NCI-H526 treated with DMSO at 0.1 percent for 48 hours (cell line): ENCODE data around the gene NSMCE1.
A peak's percentile ranks its signal among the peaks of the same experiment; 100 is the strongest.
"Not testable (repeated sequence)": the region's sequence is repeated elsewhere in the genome, so short reads cannot be mapped to it uniquely, and the experiment has no call there.

Experiments used
- DNase-seq: peaks from one replicate; lab custom pipeline; 2025; lab: John Stamatoyannopoulos, UW

NSMCE1 gene

DNA sequence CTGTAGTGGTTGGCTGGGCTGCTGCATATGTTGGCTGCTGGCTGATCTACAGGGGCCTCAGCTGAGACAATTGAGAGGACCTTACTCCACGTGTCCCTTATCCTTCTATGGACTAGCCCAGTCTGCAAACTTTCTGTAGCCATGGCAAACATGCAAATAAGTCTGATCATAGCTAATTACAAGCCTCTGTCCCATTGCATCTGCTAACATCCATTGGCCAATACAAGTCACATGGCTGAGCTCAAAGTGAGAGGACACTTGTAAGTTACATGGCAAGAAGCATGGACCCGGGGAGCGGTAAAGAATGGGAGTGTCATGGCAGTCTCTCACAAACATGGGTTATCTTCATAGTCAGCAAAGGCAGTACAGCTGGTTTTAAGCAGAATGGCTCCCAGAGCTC lies 33.6 kb upstream of the NSMCE1 start:
- peak; percentile 62 for DNase-seq

DNA sequence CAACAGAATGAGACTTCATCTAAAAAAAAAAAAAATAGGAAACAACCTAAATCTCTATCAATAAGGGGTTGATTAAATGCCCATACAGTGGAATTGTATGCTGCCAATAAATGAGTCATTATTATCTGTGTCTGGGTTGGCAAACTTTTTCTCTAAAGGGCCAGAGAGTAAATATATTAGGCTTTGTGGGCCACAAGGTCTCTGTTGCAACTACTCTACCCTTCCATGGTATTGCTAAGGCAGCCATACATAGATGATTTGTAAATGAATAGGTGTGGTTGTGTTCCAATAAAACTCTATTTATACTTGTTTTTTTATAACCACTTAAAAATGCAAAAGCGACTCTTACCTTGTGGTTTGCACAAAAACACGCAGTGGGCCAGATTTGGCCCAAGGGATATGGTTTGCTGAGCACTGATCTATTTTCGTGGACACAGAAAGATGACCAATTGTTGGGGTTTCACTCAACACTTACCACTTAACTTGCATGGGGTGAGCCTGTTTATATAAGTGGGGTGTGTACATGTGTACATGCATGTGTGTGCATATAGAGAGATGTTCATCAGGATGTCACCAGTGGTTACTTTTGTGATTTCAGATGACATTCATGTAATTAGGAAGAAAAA lies 32.8 kb upstream of the NSMCE1 start:
- no peak for DNase-seq

DNA sequence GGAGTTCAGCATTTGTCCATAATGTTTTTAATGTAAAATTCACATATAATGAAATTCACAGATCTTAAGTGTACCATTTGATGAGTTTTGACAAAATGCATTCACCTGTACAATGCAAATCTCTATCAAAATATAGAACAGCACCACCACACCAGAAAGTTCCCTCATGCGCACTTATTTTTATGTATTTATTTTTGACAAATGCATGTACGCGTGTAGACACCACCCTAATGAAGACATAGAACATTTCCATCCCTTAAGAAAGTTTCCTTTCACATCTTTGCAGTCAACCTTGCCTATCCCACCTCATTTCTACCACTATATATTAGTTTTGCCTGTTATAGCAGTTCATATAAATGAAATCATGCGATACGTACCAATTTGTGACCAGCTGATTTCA lies 29.6 kb upstream of the NSMCE1 start:
- DNase-seq, result no peak

DNA sequence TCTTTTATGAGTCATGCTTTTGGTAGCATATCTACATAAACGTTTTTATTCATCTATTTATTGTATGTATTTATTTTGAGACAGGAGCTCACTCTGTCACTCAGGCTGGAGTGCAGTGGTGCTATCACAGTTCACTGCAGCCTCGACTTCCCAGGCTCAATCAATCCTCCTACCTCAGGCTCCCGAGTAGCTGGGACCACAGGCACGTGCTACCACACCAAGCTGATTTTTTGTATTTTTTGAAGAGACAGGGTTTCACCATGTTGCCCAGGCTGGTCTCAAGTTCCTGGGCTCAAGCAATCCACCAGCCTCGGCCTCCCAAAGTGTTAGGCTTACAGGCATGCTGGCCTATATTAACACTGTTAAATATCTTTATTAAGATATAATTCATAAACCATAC lies 24.8 kb upstream of the NSMCE1 start:
- no peak for DNase-seq

DNA sequence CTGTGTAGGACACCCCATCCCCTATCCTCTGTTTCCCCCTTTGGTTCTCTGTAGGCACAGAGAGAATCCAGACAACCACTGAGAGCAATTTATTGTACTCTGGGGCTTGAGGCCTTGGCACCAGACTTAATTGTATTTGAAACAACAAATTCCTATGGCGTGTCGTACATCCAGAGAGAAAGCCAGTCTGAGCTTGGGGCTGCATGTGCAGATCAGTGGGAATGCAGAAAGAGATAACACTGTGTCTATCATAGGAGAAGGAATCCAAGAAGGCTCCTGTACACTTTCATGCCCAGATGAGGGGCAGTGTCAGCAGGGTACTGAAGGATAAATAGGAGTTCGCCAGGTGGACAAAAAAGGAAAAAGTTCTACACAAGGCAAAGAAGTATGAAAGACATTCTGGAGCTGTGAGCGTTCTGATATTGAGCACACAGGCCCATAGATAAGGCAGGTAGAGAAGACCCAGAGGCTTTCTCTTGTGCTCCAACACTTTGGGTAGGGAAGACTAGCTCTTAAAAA lies 23.2 kb upstream of the NSMCE1 start:
- DNase-seq, result no peak

DNA sequence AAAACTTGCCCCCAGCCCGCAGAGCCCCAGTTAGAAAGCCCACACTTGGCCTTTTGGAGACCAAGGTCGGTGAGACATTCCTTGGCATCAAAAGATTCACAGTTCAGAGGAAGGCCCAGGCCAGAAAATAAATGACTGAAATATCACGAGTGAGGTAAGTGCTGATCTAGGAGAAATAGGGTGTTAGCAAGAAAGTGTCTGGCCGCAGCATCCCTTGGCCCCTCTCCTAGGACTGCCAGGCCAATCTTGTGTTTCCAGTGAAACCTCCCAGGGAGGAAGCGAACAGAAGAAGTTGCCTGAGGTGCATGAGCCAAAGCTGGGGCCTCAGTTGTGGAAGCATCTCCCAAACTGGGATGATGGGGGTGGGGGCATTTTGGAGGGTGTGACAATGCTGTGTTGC lies 22.5 kb upstream of the NSMCE1 start:
- no peak for DNase-seq

DNA sequence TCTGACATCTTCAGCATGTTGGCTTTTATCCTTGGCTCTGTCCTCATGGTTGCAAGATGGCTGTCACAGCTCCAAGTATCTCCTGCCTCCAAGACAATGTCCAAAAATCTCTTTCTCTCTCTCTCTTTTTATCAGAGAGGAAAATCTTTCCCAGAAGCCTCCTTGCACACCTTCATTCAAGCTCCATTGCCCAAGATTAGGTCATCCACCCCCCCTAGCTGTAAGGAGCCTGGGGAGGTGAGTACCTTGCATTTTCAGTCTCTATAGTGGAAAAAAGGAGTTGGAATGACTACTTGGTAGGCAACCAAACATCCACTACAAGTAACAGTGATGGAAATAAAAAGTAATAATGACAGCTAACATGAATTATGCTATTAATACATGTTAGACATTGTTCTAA lies 22.0 kb upstream of the NSMCE1 start:
- DNase-seq, result no peak

DNA sequence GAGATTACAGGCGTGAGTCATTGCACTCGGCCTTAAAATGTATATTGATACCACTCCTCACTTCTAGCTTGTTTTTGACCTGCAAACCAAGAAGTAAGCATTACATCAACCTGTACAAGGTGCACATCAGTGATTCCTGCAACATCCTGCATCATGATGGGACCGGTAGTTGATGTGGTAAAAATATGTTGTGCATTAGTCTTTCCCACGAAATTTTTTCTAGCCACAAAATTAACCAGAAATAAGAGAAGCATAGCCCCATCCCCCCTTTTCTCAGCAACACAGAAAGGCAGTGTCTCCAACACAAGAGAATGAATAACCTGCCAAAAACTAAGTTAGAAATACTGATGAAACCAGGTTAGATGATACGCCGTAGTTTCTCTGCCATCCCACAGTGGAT lies 21.1 kb upstream of the NSMCE1 start:
- no peak for DNase-seq

DNA sequence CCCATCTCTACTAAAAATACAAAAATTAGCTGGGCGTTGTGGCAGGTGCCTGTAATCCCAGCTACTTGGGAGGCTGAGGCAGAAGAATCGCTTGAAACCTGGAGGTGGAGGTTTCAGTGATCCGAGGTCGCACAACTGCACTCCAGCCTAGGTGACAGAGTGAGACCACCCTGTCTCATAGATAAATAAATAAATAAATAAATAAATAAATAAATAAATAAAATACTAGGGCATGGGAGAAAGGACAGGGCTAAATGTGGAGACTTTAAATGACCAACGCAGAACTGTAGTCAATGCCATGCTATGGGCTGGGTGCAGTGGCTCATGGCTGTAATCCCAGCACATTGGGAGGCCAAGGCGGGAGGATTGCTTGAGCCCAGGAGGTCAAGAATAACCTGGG lies 19.7 kb upstream of the NSMCE1 start:
- not testable (repeated sequence) for DNase-seq

DNA sequence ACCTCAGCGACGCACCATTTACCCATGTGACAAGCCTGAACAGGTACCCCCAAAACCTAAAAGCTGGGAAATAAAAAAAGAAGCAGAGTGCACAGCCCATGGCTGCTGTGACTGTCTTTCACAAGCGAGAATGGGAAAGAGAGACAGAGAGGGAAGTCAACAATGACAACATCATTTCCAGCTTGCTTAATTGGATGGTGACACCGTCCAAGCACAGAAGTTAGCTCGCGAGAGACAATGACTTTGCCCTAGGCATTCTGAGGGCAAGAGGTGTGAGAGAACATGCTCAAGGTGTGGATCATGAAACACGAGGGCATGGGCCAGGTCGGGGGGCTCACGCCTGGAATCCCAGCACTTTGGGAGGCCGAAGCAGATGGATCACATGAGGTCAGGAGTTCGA lies 19.3 kb upstream of the NSMCE1 start:
- no peak for DNase-seq

DNA sequence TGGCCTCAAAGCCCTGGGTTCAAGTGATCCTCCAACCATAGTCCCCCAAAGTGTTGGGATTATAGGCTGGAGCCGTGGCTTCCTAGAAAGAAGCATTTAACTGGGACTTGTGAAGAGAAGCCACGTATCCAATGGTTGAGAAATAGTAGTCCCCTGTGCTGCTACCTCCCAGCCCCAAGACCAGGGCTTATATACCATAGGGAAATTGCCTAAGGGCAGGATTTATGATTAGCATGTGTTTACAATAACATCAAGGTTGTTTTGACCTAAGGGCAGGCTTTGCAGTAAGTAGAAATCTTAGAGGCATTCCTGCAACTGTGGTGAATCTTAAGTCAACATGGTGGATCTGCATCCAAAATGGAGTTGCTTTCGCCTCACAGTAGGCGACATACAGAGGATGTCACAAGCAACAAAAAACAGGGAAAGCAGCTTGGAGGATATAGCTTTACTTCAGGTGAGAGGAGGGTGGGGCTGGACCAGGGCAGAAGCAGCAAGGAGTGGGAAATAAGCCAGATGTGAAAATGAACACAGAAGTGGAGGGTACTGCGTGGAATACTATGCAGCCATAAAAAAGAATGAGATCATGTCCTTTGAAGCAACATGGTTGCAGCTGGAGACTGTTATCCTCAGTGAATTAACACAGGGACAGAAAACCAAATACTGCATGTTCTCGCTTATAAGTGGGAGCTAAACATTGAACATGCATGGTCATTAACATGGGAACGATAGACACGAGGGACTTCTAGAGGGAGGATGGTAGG lies 18.7 kb upstream of the NSMCE1 start:
- no peak for DNase-seq

DNA sequence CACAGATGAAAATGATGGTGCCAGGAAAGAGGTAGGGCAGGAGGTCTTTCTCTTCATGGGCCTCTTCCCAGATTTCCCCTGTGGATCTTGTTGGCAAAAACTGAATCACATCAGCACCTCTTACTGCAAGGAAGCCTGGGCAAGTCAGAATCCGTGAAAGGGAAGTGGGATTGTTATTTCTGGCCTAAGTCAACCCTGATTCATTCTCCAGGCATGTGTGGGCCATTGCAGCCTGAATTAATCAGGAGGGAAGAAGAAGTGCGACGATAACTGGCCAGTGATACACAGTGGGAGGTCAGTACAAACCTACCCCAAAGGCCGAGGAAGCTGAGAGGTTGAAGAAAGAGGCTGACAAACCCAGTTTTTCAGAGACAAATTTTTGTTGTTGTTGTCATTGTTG lies 17.9 kb upstream of the NSMCE1 start:
- no peak for DNase-seq

DNA sequence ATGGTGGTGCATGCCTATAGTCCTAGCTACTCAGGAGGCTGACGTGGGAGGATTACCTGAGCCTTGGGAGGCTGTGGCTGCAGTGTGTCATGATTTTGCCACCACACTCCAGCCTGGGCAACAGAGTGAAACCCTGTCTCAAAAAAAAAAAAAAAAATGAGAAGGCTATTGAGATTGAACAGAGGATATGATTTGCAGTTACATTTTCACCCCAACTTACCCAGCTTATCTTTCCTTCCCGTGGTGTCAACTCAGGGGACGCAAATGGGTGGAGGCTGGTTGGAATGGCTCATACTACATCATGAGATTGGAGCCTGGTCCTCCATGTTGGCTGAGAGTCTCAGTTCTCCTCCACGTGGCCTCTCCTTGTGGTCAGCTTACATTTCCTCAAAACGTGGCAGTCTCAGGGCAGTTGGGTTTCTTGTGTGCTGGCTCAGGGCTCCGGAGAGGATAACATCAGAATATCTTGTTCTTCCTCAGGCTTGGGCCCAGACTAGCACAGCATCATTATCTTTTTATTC lies 17.2 kb upstream of the NSMCE1 start:
- no peak for DNase-seq

DNA sequence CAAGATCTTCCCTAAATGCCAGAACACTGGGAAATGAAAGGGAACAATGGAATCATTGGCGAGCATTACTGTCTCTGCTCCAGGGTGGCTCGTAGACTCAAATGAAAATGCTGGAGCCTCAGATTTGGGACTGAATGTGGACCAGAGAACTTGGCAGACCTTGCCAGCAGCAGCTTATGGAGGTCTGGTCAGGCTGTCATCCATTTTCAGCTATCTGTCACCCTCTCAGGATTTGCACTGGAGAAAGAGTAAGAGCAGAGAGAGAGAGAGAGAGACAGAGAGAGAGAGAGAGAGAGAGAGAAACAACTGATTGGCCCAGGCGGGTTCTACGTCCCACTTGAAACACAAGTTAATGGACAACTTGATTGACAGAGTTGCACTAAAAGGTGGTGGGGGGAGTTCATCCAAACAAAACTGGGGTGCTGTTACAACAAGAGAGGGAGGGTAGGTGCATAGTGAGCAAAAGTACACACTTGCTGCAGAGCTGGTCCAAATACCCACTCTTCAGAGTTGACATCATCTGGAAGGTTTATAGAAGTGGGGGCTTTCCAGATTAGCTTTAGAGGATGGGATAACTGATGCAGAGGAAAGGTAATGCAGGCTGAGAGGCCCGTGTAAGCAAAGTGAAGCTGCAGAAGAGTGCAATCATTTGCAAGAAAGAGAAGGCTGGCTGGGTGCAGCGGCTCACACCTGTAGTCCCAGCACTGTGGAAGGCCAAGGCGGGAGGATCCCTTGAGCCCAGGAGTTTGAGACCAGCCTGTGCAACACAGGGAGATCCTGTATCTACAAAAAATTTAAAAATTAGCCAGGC lies 16.5 kb upstream of the NSMCE1 start:
- no peak for DNase-seq

DNA sequence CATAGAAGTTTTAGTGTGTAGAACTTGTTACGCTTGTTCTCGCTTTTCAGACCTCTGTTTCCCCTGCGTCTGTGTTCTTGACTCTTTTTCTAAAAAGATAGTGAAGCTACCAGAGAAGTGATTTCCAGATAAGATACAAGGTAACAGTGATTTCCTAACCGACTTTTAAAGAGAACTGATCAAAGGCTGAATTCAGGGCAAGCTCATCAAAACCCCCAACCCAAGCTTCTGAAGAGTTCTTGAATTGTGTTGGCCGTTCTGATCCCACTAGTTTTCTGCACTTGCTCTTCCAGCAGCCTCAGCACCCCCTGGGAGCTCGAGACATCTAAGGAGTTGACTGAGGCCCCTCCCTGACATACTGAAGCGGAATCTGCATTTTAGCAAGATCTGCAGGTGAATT lies 12.7 kb upstream of the NSMCE1 start:
- no peak for DNase-seq

DNA sequence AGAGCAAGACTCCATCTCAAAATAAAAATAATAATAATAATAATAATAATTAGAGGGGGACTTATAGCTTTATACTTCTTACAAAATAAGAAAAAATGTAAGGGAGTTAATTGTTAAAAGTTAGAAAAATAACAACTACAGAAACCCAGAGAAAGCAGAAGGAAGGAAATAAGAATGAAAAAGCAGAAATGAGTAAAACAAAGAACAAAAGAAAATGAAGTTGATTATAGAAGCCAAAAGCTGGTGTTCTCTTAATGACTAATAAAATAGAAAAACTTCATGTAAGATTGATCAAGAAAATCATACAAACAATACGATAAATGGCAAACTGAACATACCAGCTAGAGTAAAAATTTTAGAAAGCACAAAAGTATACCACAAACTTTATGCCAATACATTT lies 6.8 kb upstream of the NSMCE1 start:
- DNase-seq, result no peak

DNA sequence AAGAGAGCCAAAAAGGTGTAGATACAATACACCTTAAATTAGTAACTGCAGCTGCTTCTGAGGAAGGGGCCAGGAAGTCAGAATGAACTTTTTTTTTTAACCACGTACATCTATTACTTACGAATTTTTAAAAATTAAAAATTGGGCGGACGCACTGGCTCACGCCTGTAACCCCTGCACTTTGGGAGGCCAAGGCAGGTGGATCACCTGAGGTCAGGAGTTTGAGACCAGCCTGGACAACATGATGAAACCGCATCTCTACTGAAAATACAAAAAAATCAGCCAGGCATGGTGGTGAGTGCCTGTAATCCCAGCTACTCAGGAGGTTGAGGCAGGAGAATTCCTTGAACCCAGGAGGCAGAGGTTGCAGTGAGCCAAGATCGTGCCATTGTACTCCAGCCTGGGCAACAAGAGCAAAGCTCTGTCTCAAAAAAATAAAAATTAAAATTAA lies 5.9 kb upstream of the NSMCE1 start:
- not testable (repeated sequence) for DNase-seq

DNA sequence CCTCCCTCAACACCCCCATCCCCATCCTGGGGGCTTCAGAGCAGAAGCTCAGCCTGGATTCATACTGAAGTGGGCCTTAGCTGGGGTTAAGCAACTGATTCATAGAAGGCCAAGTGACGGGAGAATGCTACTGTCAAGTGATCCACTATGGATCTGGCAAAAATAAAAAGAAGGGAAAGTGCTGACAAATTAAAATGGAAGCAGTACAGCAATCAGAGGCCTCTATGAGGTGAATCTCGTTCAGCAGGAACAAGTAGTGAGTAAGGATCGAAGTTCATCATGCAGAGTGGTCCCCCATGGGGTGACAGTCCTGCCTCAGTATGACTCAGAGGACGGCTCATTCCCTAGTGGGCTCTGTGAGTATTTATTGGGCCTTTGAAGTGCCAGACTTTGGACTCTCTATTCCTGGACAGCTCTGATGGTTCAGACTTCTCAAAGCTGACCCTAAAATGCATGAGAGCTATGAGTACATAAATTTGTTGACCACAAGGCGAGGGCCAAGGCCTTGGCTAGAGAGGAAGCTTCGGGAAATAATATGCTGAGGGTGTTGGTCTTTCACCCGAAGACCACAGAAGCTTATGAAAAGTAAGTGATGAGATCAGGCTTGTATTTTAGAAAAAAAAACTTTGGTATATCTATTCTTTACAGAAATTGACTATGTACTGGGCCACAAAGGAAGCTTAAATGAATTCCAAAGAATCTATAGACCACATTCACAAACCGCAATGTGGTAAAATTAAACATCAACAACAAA lies 5.3 kb upstream of the NSMCE1 start:
- DNase-seq, result no peak

DNA sequence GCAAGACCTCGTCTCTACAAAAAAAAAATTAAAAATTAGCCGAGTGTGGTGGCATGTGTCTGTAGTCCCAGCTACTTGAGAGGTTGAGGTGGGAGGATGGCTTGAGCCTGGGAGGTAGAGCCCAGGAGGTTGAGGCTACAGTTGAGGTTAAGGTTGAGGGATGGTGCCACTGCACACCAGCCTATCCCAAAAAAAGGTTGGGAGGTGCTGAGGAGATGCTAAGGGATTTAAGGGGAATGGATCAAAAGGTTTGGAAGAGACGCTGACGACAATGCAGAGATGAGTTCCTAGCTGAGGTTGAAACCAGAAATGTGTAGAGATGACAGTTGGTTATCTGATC lies 4.7 kb upstream of the NSMCE1 start:
- no peak for DNase-seq

DNA sequence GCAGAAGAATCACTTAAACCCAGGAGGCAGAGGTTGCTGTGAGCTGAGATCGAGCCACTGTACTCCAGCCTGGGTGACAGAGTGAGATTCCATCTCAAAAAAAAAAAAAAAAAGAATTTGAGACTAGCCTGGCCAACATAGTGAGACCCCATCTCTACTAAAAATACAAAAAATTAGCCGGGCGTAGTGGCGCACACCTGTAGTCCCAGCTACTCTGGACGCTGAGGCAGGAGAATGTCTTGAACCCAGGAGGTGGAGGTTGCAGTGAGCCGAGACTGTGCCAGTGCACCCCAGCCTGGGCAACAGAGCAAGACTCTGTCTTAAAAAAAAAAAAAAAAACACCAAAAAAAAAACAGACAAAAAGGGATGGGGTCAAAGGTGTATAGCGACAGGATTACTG lies 4.1 kb upstream of the NSMCE1 start:
- DNase-seq, result not testable (repeated sequence)

DNA sequence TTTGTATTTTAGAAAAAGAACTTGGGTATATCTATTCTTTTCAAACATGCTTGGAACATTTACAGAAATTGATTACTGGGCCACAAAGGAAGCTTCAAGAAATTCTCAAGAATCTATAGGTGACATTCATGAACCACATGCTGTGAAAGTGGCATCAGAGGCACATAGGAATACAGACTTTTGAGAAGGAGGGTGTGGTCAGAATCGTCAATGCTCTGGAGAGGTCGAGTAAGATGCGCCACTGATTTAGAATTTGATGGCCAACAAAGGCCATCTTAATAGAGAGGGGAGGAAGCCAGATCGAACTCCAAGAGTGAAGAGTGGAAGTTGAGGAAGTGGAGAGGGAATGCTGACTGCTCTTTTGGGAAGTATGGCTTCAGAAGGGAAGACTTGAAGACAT lies 3.5 kb upstream of the NSMCE1 start:
- DNase-seq, result no peak

DNA sequence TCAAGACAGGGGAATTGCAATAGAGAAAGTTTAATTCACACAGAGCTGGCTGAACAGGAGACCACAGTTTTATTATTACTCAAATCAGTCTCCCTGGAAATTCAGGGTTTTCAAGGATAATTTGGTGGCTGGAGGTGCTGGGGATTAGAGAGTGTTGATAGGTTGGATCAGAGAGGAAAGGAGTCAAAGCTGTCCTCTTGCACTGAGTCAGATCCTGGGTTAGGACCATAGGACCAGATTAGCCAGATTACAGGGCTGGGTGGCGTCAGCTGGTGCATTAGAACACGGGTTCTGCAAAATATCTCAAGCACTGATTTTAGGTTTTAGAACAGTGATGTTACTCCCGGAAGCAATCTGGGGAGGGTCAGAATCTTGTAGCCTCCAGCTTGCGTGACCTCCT lies 1.8 kb upstream of the NSMCE1 start:
- no peak for DNase-seq
